ENCODE data around the gene MAD1L1.

MAD1L1 gene

DNA sequence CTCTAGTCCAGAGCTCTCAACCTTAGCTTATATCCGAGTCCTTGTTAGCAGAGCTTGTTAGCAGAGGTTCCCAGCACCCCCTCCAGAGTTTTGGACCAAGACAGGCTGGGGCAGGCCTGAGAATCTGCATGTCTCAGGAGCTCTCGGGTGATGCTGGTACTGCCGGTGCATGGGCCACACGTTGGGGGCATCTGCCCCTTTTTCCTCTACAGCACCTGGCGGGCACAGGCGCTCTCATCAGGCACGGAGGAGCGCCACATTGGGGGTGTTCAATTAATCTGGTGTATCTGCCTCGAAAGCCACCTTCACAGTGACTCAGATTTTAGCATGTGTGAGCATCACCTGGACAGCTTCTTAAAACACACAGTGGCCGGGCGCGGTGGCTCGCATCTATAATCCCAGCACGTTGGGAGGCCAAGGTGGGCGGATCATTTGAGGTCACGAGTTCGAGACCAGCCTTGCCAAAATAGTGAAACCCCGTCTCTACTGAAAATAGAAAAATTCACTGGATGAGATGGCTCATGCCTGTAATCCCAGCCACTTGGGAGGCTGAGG, 445.0 kb downstream of the MAD1L1 start:
- Histone ChIP-seq H3K9ac (ENCODE audit: low read length) (no peak overlapping the region), H2BK5ac (ENCODE audit: low read depth, low read length, poor library complexity, severe bottlenecking) (no peak overlapping the region), H4K8ac (ENCODE audit: low read length) (no peak overlapping the region), H3K4ac (ENCODE audit: low read depth in 1 of 2, low read length in 2 of 2) (no peak overlapping the region), H2AK5ac (ENCODE audit: low read length, severe bottlenecking) (no peak overlapping the region), H2BK120ac (ENCODE audit: low read depth, low read length) (no peak overlapping the region), H2BK15ac (ENCODE audit: low read depth, poor library complexity, severe bottlenecking) (no peak overlapping the region), H4K91ac (ENCODE audit: low read length) (no peak overlapping the region), H3K4me1 (ENCODE audit: control insufficient read depth, insufficient read depth, low read depth, low read length) (no peaks in the 10 kb centered on the region), H3K9me3 (ENCODE audit: control insufficient read depth, low read length) (peaks cover 7% of the 10 kb centered on the region), H3K79me1 (replicated peaks; ENCODE audit: low read length, poor library complexity, severe bottlenecking) (no peaks in the 10 kb centered on the region), H3K27ac (ENCODE audit: low read length, poor library complexity, severe bottlenecking) (no peak overlapping the region), H3K18ac (ENCODE audit: low read depth in 1 of 2, low read length in 2 of 2) (no peak overlapping the region), H2AFZ (ENCODE audit: low read depth, low read length) (no peak overlapping the region), H3K27me3 (ENCODE audit: control insufficient read depth in 1 of 2, insufficient read depth in 1 of 2, low read length in 2 of 2) (peaks cover 3% of the 10 kb centered on the region in 2 experiments), H3K23ac (ENCODE audit: low read length in 2 of 2) (no peak overlapping the region), H3K4me3 (ENCODE audit: insufficient read depth in 1 of 2, low read depth in 1 of 2, low read length in 2 of 2) (no peak overlapping the region), H3K14ac (ENCODE audit: low read length in 2 of 2) (no peak overlapping the region), H3K4me2 (ENCODE audit: low read length, poor library complexity, severe bottlenecking) (no peak overlapping the region), H2BK12ac (ENCODE audit: low read length in 2 of 2) (no peak overlapping the region), H3K36me3 (ENCODE audit: control insufficient read depth in 1 of 2, insufficient read depth in 2 of 2, low read depth in 1 of 2, low read length in 2 of 2) (no peaks in the 10 kb centered on the region)
- 87% methylated on average over 18 of the region's 18 CpGs for WGBS
- DNase-seq, result no peak

DNA sequence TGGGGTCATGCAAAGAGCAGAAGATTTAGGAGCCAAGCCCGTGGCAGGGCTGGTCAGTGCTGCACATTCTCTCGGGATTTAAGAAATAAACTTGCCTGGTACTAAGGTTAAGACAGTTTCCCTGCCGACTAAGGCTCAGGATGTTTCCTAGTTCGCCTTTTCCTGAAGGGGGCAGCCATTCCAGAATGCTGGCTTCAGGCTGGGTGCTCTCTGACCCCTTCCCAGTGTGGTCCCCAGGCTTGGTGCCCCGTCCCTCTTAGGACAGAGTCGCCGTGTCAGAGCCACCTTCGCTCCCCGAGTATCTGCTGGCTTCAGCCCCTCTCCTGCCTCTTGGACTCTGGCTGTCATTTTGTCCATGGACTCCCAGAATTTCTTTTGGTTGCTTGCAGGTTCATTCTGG, 445.5 kb downstream of the MAD1L1 start:
- H3K4ac ChIP-seq (ENCODE audit: low read depth in 1 of 2, low read length in 2 of 2), result no peak overlapping the region
- no peak overlapping the region for H4K91ac ChIP-seq (ENCODE audit: low read length)
- peaks cover 2% of the 10 kb centered on the region for H3K9me3 ChIP-seq (ENCODE audit: control insufficient read depth, low read length)
- H3K4me1 ChIP-seq (ENCODE audit: control insufficient read depth, insufficient read depth, low read depth, low read length), result no peaks in the 10 kb centered on the region
- no peak overlapping the region for H2AFZ ChIP-seq (ENCODE audit: low read depth, low read length)
- no peak overlapping the region for H2BK120ac ChIP-seq (ENCODE audit: low read depth, low read length)
- no peak overlapping the region for H2BK12ac ChIP-seq (ENCODE audit: low read length in 2 of 2)
- WGBS, result 77% methylated on average over 9 of the region's 9 CpGs
- H2BK5ac ChIP-seq (ENCODE audit: low read depth, low read length, poor library complexity, severe bottlenecking), result no peak overlapping the region
- H3K23ac ChIP-seq (ENCODE audit: low read length in 2 of 2), result no peak overlapping the region
- no peak overlapping the region for H4K8ac ChIP-seq (ENCODE audit: low read length)
- peaks cover 3% of the 10 kb centered on the region in 2 experiments for H3K27me3 ChIP-seq (ENCODE audit: control insufficient read depth in 1 of 2, insufficient read depth in 1 of 2, low read length in 2 of 2)
- H2BK15ac ChIP-seq (ENCODE audit: low read depth, poor library complexity, severe bottlenecking), result no peak overlapping the region
- no peaks in the 10 kb centered on the region for H3K36me3 ChIP-seq (ENCODE audit: control insufficient read depth in 1 of 2, insufficient read depth in 2 of 2, low read depth in 1 of 2, low read length in 2 of 2)
- no peak overlapping the region for H3K4me2 ChIP-seq (ENCODE audit: low read length, poor library complexity, severe bottlenecking)
- H3K14ac ChIP-seq (ENCODE audit: low read length in 2 of 2), result no peak overlapping the region
- no peak overlapping the region for H3K4me3 ChIP-seq (ENCODE audit: insufficient read depth in 1 of 2, low read depth in 1 of 2, low read length in 2 of 2)
- H3K79me1 ChIP-seq (replicated peaks; ENCODE audit: low read length, poor library complexity, severe bottlenecking), result no peaks in the 10 kb centered on the region
- H3K9ac ChIP-seq (ENCODE audit: low read length), result no peak overlapping the region
- H2AK5ac ChIP-seq (ENCODE audit: low read length, severe bottlenecking), result no peak overlapping the region
- DNase-seq, result no peak
- no peak overlapping the region for H3K27ac ChIP-seq (ENCODE audit: low read length, poor library complexity, severe bottlenecking)
- H3K18ac ChIP-seq (ENCODE audit: low read depth in 1 of 2, low read length in 2 of 2), result no peak overlapping the region

DNA sequence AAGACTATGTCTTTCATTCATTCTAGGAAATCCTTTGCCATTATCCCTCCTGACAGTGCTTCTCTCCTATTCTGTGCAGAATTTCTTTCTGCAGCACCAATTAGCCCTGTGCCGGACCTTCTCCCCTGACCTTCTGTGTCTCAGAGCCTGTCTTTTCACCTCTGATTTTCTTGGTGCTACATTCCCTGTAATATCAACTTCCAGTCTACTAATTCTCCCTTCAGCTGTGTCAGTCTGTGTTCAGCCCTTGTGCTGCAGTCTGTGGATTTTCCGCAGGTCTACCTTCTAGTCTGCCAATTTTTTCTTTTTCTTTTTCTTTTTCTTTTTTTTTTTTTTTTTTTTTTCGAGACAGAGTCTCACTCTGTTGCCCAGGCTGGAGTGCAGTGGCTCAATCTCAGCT, 446.9 kb downstream of the MAD1L1 start:
- no peak overlapping the region for H3K27ac ChIP-seq (ENCODE audit: low read length, poor library complexity, severe bottlenecking)
- no peak overlapping the region for H2BK12ac ChIP-seq (ENCODE audit: low read length in 2 of 2)
- no peak overlapping the region for H3K23ac ChIP-seq (ENCODE audit: low read length in 2 of 2)
- no peaks in the 10 kb centered on the region for H3K4me1 ChIP-seq (ENCODE audit: control insufficient read depth, insufficient read depth, low read depth, low read length)
- H3K9ac ChIP-seq (ENCODE audit: low read length), result no peak overlapping the region
- no peak for DNase-seq
- peaks cover 3 to 10% of the 10 kb centered on the region in 2 experiments for H3K27me3 ChIP-seq (ENCODE audit: control insufficient read depth in 1 of 2, insufficient read depth in 1 of 2, low read length in 2 of 2)
- H3K9me3 ChIP-seq (ENCODE audit: control insufficient read depth, low read length), result peaks cover 2% of the 10 kb centered on the region
- 78% methylated on average over 3 of the region's 3 CpGs for WGBS
- H2AFZ ChIP-seq (ENCODE audit: low read depth, low read length), result no peak overlapping the region
- H2BK5ac ChIP-seq (ENCODE audit: low read depth, low read length, poor library complexity, severe bottlenecking), result no peak overlapping the region
- H4K91ac ChIP-seq (ENCODE audit: low read length), result no peak overlapping the region
- no peaks in the 10 kb centered on the region for H3K79me1 ChIP-seq (replicated peaks; ENCODE audit: low read length, poor library complexity, severe bottlenecking)
- H3K36me3 ChIP-seq (ENCODE audit: control insufficient read depth in 1 of 2, insufficient read depth in 2 of 2, low read depth in 1 of 2, low read length in 2 of 2), result no peaks in the 10 kb centered on the region
- no peak overlapping the region for H3K4ac ChIP-seq (ENCODE audit: low read depth in 1 of 2, low read length in 2 of 2)
- no peak overlapping the region for H2AK5ac ChIP-seq (ENCODE audit: low read length, severe bottlenecking)
- no peak overlapping the region for H3K4me3 ChIP-seq (ENCODE audit: insufficient read depth in 1 of 2, low read depth in 1 of 2, low read length in 2 of 2)
- H3K4me2 ChIP-seq (ENCODE audit: low read length, poor library complexity, severe bottlenecking), result no peak overlapping the region
- H3K14ac ChIP-seq (ENCODE audit: low read length in 2 of 2), result no peak overlapping the region
- H2BK120ac ChIP-seq (ENCODE audit: low read depth, low read length), result no peak overlapping the region
- H4K8ac ChIP-seq (ENCODE audit: low read length), result no peak overlapping the region
- no peak overlapping the region for H2BK15ac ChIP-seq (ENCODE audit: low read depth, poor library complexity, severe bottlenecking)
- H3K18ac ChIP-seq (ENCODE audit: low read depth in 1 of 2, low read length in 2 of 2), result no peak overlapping the region

DNA sequence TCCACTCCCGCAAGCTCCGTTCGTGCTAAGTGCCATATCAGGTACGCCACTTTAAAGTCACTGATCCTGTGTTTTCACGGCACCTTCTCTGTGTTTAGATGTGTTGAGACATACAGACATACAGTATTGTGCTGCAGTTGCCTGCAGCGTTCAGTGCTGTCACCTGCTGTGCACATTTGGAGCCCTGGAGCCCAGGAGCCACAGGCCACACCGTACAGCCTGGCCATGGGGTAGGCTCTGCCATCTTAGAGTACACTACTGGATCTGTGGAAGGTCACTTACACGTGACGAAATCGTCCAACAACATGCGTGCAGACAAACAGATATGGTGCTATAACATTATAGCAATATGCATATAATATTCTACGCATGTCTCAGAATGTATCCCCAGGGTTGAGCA, 451.4 kb downstream of the MAD1L1 start:
- Histone ChIP-seq H3K27me3 (ENCODE audit: control insufficient read depth in 1 of 2, insufficient read depth in 1 of 2, low read length in 2 of 2) (peaks cover 0 to 7% of the 10 kb centered on the region in 2 experiments), H3K4ac (ENCODE audit: low read depth in 1 of 2, low read length in 2 of 2) (no peak overlapping the region), H3K23ac (ENCODE audit: low read length in 2 of 2) (no peak overlapping the region), H2AFZ (ENCODE audit: low read depth, low read length) (no peak overlapping the region), H2AK5ac (ENCODE audit: low read length, severe bottlenecking) (no peak overlapping the region), H3K4me3 (ENCODE audit: insufficient read depth in 1 of 2, low read depth in 1 of 2, low read length in 2 of 2) (no peak overlapping the region), H2BK120ac (ENCODE audit: low read depth, low read length) (no peak overlapping the region), H3K36me3 (ENCODE audit: control insufficient read depth in 1 of 2, insufficient read depth in 2 of 2, low read depth in 1 of 2, low read length in 2 of 2) (no peaks in the 10 kb centered on the region), H3K4me2 (ENCODE audit: low read length, poor library complexity, severe bottlenecking) (no peak overlapping the region), H2BK5ac (ENCODE audit: low read depth, low read length, poor library complexity, severe bottlenecking) (no peak overlapping the region), H3K27ac (ENCODE audit: low read length, poor library complexity, severe bottlenecking) (no peak overlapping the region), H2BK15ac (ENCODE audit: low read depth, poor library complexity, severe bottlenecking) (no peak overlapping the region), H2BK12ac (ENCODE audit: low read length in 2 of 2) (no peak overlapping the region), H3K79me1 (replicated peaks; ENCODE audit: low read length, poor library complexity, severe bottlenecking) (no peaks in the 10 kb centered on the region), H3K18ac (ENCODE audit: low read depth in 1 of 2, low read length in 2 of 2) (no peak overlapping the region), H4K8ac (ENCODE audit: low read length) (no peak overlapping the region), H4K91ac (ENCODE audit: low read length) (no peak overlapping the region), H3K9ac (ENCODE audit: low read length) (no peak overlapping the region), H3K4me1 (ENCODE audit: control insufficient read depth, insufficient read depth, low read depth, low read length) (no peaks in the 10 kb centered on the region), H3K14ac (ENCODE audit: low read length in 2 of 2) (no peak overlapping the region), H3K9me3 (ENCODE audit: control insufficient read depth, low read length) (peaks cover 12% of the 10 kb centered on the region)
- no peak for DNase-seq
- 94% methylated on average over 12 of the region's 12 CpGs for WGBS

All from mesenchymal stem cell (in vitro differentiated cells and primary cell).